DND-41 (cell line): ENCODE results near the gene JARID2.

ENCODE experiments used
- ATAC-seq: fragments of 200-7000 bp; cut with Tn5 transposase; 3 replicates; pipeline ENCODE4 v1.9.1; 2021; ENCODE audit warnings: low read depth; ENCODE audit not compliant: insufficient read depth
- DNase-seq: peaks from one replicate; pipeline ENCODE4 v3.0.0-alpha.2; 2020
- H2AFZ ChIP-seq: 2 replicates; pipeline ENCODE4 v1.6.0; 2012; ENCODE audit warnings: low read depth, low read length
- H3K27ac ChIP-seq: 2 replicates; pipeline ENCODE4 v1.5.1; 2012; ENCODE audit warnings: low read length, inconsistent platforms
- H3K27me3 ChIP-seq: fragments of 200-600 bp; sonication (generic); 2 replicates; pipeline ENCODE4 v1.6.0; 2012; ENCODE audit warnings: low read length, mild to moderate bottlenecking, inconsistent platforms; ENCODE audit not compliant: insufficient read depth, poor library complexity
- H3K36me3 ChIP-seq: 2 replicates; pipeline ENCODE4 v1.5.1; 2012; ENCODE audit warnings: low read length, inconsistent platforms; ENCODE audit not compliant: insufficient read depth
- H3K4me1 ChIP-seq: 2 replicates; pipeline ENCODE4 v1.5.1; 2012; ENCODE audit warnings: mild to moderate bottlenecking, low read length; ENCODE audit not compliant: insufficient read depth
- H3K4me2 ChIP-seq: 2 replicates; pipeline ENCODE4 v1.6.0; 2012; ENCODE audit warnings: mild to moderate bottlenecking, moderate library complexity, low read length, inconsistent platforms; ENCODE audit not compliant: insufficient read depth
- H3K4me3 ChIP-seq, 2 experiments: fragments of 200-600 bp in 1 of 2; shearing (Covaris generic) in 1 of 2; 2 replicates each; pipeline ENCODE4 v1.5.1; 2012 to 2016; ENCODE audit warnings: inconsistent platforms in 2 of 2, low read length in 2 of 2, mild to moderate bottlenecking in 2 of 2, low read depth in 1 of 2, moderate library complexity in 1 of 2
- H3K79me2 ChIP-seq: 2 replicates; pipeline ENCODE4 v1.6.0; 2012; ENCODE audit warnings: low read length, inconsistent platforms; ENCODE audit not compliant: insufficient read depth
- H3K9ac ChIP-seq: 2 replicates; pipeline ENCODE4 v1.6.0; 2012; ENCODE audit warnings: low read depth, mild to moderate bottlenecking, inconsistent platforms, low read length, moderate library complexity
- H3K9me3 ChIP-seq: 2 replicates; pipeline ENCODE4 v1.5.1; 2012; ENCODE audit warnings: low read length, moderate library complexity, mild to moderate bottlenecking, inconsistent platforms; ENCODE audit not compliant: insufficient read depth, severe bottlenecking
- H4K20me1 ChIP-seq: 2 replicates; pipeline ENCODE4 v1.6.0; 2012; ENCODE audit warnings: low read length; ENCODE audit not compliant: insufficient read depth
- EZH2 ChIP-seq: IDR thresholded peaks from 3 replicates; pipeline ENCODE4 v1.6.1; 2012; ENCODE audit warnings: borderline replicate concordance, low read depth, mild to moderate bottlenecking, moderate library complexity, low read length, inconsistent platforms; ENCODE audit not compliant: severe bottlenecking
- TF ChIP-seq, protein P1 (sequence below): IDR thresholded peaks from 2 replicates; pipeline ENCODE4 v1.5.1; 2012; ENCODE audit warnings: borderline replicate concordance, low read length, moderate library complexity, mild to moderate bottlenecking; ENCODE audit not compliant: poor library complexity, severe bottlenecking; ENCODE audit errors: extremely low read depth

Gene JARID2

DNA sequence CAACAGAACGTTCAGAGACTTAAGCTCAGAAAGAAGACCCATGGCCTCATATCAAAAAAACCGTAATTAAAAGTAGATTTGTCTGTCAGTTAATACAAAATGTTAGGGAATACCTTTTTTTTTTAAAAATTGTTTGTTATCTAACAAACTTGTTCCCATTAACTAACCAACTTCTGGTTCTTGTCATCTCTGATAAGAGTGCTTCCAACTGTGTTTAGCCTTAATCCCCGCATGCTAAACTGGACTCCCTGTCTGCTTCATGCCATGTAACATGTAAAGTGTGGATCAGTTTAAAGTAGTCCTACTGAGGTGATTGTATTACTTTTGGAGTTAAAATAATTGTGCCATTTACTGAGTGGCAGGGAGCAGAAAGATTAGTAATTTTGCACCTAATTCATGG is 6.3 kb downstream of the JARID2 start:
- H4K20me1 ChIP-seq, result peaks cover 22% of the 10 kb centered on the region
- ATAC-seq, result no peak
- no peak for DNase-seq
- H2AFZ ChIP-seq, result no peak overlapping the region
- H3K9me3 ChIP-seq, result no peaks in the 10 kb centered on the region
- no peak overlapping the region for H3K4me2 ChIP-seq
- TF ChIP-seq, protein P1, sequence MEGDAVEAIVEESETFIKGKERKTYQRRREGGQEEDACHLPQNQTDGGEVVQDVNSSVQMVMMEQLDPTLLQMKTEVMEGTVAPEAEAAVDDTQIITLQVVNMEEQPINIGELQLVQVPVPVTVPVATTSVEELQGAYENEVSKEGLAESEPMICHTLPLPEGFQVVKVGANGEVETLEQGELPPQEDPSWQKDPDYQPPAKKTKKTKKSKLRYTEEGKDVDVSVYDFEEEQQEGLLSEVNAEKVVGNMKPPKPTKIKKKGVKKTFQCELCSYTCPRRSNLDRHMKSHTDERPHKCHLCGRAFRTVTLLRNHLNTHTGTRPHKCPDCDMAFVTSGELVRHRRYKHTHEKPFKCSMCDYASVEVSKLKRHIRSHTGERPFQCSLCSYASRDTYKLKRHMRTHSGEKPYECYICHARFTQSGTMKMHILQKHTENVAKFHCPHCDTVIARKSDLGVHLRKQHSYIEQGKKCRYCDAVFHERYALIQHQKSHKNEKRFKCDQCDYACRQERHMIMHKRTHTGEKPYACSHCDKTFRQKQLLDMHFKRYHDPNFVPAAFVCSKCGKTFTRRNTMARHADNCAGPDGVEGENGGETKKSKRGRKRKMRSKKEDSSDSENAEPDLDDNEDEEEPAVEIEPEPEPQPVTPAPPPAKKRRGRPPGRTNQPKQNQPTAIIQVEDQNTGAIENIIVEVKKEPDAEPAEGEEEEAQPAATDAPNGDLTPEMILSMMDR, result no peak
- no peak for TF ChIP-seq EZH2
- H3K9ac ChIP-seq, result no peak overlapping the region
- H3K36me3 ChIP-seq, result no peaks in the 10 kb centered on the region
- H3K79me2 ChIP-seq, result peaks cover 92% of the 10 kb centered on the region
- H3K4me3 ChIP-seq, result no peak overlapping the region
- H3K4me1 ChIP-seq, result peaks cover 72% of the 10 kb centered on the region
- H3K27ac ChIP-seq, result no peak overlapping the region
- no peaks in the 10 kb centered on the region for H3K27me3 ChIP-seq

DNA sequence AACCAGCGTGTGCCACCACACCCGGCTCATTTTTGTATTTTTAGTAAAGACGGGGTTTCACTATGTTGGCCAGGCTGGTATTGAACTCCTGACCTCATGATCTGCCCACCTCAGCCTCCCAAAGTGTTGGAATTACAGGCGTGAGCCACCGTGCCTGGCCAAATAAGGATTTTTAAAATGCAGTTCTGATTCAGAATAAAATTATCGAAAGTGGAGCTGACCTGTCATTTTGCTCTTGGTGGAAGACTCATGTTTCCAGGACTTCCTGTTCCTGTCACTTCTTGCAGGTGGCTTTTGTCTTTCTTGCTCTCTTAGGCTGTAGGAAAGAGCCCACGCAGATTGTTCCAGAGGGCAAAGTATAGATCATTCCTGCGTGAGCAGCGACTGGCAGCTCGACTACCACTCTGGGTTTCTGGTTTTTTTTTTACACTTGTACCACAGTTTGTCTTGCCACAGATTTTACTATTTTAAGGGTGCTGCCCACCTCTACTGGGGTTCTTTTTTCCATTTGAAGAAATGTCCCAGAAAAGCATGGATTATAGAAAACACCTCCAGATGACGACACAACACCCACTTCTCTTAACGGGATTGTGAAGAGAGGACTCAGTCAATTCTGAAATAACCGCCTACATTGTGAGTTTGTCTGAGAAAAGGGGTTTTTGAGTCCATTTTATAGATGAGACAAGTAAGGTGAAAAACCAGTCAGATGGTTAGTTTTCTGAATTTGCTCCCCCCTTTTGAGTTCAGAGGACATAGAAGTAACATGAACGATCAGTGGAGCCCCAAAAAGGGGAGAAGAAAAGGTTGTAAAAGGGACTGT is 7.5 kb downstream of the JARID2 start:
- no peak for TF ChIP-seq EZH2
- TF ChIP-seq, protein P1, result no peak
- no peak for ATAC-seq
- H3K79me2 ChIP-seq, result peaks cover 96% of the 10 kb centered on the region
- peaks cover 72% of the 10 kb centered on the region for H3K4me1 ChIP-seq
- no peaks in the 10 kb centered on the region for H3K9me3 ChIP-seq
- H2AFZ ChIP-seq, result no peak overlapping the region
- no peak overlapping the region for H3K4me2 ChIP-seq
- H3K4me3 ChIP-seq, result no peak overlapping the region
- DNase-seq, result no peak
- H3K27ac ChIP-seq, result no peak overlapping the region; the same call in 1 of the 2 replicates
- peaks cover 31% of the 10 kb centered on the region for H4K20me1 ChIP-seq
- no peak overlapping the region for H3K9ac ChIP-seq
- no peaks in the 10 kb centered on the region for H3K36me3 ChIP-seq
- no peaks in the 10 kb centered on the region for H3K27me3 ChIP-seq

DNA sequence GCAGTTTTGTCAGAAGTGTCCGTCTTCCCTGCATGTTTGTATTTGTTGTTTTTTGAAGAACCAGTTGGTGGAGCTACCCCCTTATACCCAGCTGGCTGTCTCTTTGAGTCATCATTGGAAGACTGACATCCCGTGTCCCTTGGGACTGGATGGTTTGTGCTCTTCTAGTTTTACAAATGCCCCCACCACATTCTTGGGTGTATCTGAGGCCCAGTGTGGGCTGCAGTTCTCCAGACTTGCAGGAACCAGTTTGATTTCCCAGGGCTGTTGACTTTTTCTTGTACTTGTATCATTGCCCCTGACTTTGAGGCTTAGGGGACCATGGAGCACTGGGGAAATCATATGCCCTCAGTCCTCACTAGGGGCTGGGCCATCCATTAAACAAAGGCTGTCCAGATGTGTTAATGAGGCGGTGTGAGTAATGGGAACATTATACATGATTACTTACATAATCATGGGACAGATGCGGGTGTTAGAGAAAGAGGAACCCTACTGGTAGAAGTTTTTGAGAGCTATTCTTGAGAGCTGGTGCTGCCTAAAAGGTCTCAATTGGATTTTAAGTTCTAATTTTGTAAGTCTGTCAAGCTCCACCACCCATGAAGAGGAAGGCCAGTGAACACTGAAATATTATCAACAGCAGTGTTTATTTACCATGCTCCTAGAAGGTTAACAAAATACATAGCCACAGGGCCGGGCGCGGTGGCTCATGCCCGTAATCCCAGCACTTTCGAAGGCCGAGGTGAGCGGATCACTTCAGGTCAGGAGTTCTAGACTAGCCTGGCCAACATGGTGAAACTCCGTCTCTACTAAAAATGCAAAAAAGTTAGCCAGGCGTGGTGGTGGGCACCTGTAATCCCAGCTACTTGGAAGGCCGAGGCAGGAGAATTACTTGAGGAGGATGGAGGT is 8.5 kb downstream of the JARID2 start:
- H3K27ac ChIP-seq, result no peak overlapping the region
- H3K79me2 ChIP-seq, result peaks cover 98% of the 10 kb centered on the region
- no peak overlapping the region for H3K9ac ChIP-seq
- no peaks in the 10 kb centered on the region for H3K36me3 ChIP-seq
- ATAC-seq, result no peak
- peaks cover 66% of the 10 kb centered on the region for H3K4me1 ChIP-seq
- no peak overlapping the region for H3K4me2 ChIP-seq
- no peaks in the 10 kb centered on the region for H3K9me3 ChIP-seq
- peaks cover 32% of the 10 kb centered on the region for H4K20me1 ChIP-seq
- no peak for DNase-seq
- H3K4me3 ChIP-seq, result no peak overlapping the region
- no peak for TF ChIP-seq EZH2
- TF ChIP-seq, protein P1, result no peak
- no peaks in the 10 kb centered on the region for H3K27me3 ChIP-seq
- no peak overlapping the region for H2AFZ ChIP-seq
